Loucy (cell line): ENCODE results near the gene ZNF775.

ENCODE experiments used
- H2AFZ ChIP-seq: fragments of 200-600 bp; sonication (generic); 2 replicates; pipeline ENCODE4 v1.6.0; 2016; ENCODE audit warnings: antibody characterized with exemption, mild to moderate bottlenecking, low read length, moderate library complexity
- H3F3A ChIP-seq: fragments of 200-600 bp; 2 replicates; pipeline ENCODE4 v1.6.0; 2016; ENCODE audit warnings: antibody characterized with exemption, low read depth, mild to moderate bottlenecking
- H3K27me3 ChIP-seq: fragments of 200-600 bp; sonication (generic); 2 replicates; pipeline ENCODE4 v1.6.1; 2014; ENCODE audit warnings: low read length, mild to moderate bottlenecking; ENCODE audit not compliant: insufficient read depth, poor library complexity, severe bottlenecking
- H3K36me3 ChIP-seq: fragments of 200-600 bp; sonication (generic); 2 replicates; pipeline ENCODE4 v1.6.1; 2016; ENCODE audit warnings: low read length; ENCODE audit not compliant: insufficient read depth
- H3K4me1 ChIP-seq: fragments of 200-600 bp; sonication (generic); 2 replicates; pipeline ENCODE4 v1.5.1; 2014; ENCODE audit warnings: low read length, mild to moderate bottlenecking; ENCODE audit not compliant: insufficient read depth, poor library complexity, severe bottlenecking
- H3K4me2 ChIP-seq: fragments of 200-600 bp; sonication (generic); 2 replicates; pipeline ENCODE4 v1.6.0; 2014; ENCODE audit warnings: antibody characterized with exemption, low read length, low read depth, mild to moderate bottlenecking; ENCODE audit not compliant: poor library complexity, severe bottlenecking
- H3K4me3 ChIP-seq: fragments of 200-600 bp; sonication (generic); 2 replicates; pipeline ENCODE4 v1.5.1; 2014; ENCODE audit warnings: low read length, mild to moderate bottlenecking, mixed read lengths; ENCODE audit not compliant: poor library complexity, severe bottlenecking
- H3K79me2 ChIP-seq: fragments of 200-600 bp; sonication (generic); 2 replicates; pipeline ENCODE4 v1.6.1; 2014; ENCODE audit warnings: low read length; ENCODE audit not compliant: insufficient read depth
- H3K9ac ChIP-seq: fragments of 200-600 bp; sonication (generic); 2 replicates; pipeline ENCODE4 v1.6.0; 2014; ENCODE audit warnings: mild to moderate bottlenecking, low read depth, low read length, moderate library complexity; ENCODE audit not compliant: poor library complexity, severe bottlenecking
- H3K9me2 ChIP-seq: fragments of 200-600 bp; sonication (generic); replicated peaks from 2 replicates; pipeline ENCODE4 v1.6.1; 2016; ENCODE audit warnings: low read depth, low read length, mixed read lengths
- H3K9me3 ChIP-seq: fragments of 200-600 bp; sonication (generic); 2 replicates; pipeline ENCODE4 v1.6.1; 2014; ENCODE audit warnings: mild to moderate bottlenecking, antibody characterized with exemption, low read length, low read depth; ENCODE audit not compliant: insufficient read depth
- H4K20me1 ChIP-seq: fragments of 200-600 bp; sonication (generic); 2 replicates; pipeline ENCODE4 v1.6.0; 2014; ENCODE audit warnings: antibody characterized with exemption, low read length, mild to moderate bottlenecking; ENCODE audit not compliant: insufficient read depth, poor library complexity, severe bottlenecking
- CTCF ChIP-seq: fragments of 200-600 bp; sonication (generic); conservative IDR thresholded peaks from 2 replicates; pipeline ENCODE4 v1.5.1; 2014; ENCODE audit warnings: mild to moderate bottlenecking, antibody characterized with exemption, low read length
- EZH2phosphoT487 ChIP-seq: fragments of 200-600 bp; IDR thresholded peaks from 2 replicates; pipeline ENCODE4 v1.6.1; 2018; ENCODE audit warnings: antibody characterized with exemption, mild to moderate bottlenecking, moderate library complexity, borderline replicate concordance

Gene ZNF775

GRCh38 chr7:150406567-150407421 lies 27.7 kb downstream of the ZNF775 start:
- Histone ChIP-seq H3F3A (no peaks in the 10 kb centered on the region), H3K9ac (peak overlapping the region; percentile 95), H3K4me1 (peaks cover 40% of the 10 kb centered on the region), H3K4me2 (peak overlapping the region; percentile 92), H4K20me1 (no peaks in the 10 kb centered on the region), H3K79me2 (no peaks in the 10 kb centered on the region), H3K9me3 (no peaks in the 10 kb centered on the region), H3K4me3 (peak overlapping the region; percentile 82), H2AFZ (peak overlapping the region; percentile 23; the same call in 1 of the 2 replicates), H3K27me3 (no peaks in the 10 kb centered on the region), H3K9me2 (no peaks in the 10 kb centered on the region), H3K36me3 (no peaks in the 10 kb centered on the region)
- TF ChIP-seq EZH2phosphoT487 (no peak), CTCF (no peak)

GRCh38 chr7:150407588-150408392 lies 28.7 kb downstream of the ZNF775 start:
- Histone ChIP-seq H3K9ac (no peak overlapping the region), H3K27me3 (no peaks in the 10 kb centered on the region), H3F3A (no peaks in the 10 kb centered on the region), H3K36me3 (no peaks in the 10 kb centered on the region), H3K4me2 (no peak overlapping the region), H3K9me2 (no peaks in the 10 kb centered on the region), H3K79me2 (no peaks in the 10 kb centered on the region), H4K20me1 (no peaks in the 10 kb centered on the region), H3K4me1 (peaks cover 40% of the 10 kb centered on the region), H3K4me3 (no peak overlapping the region), H3K9me3 (no peaks in the 10 kb centered on the region), H2AFZ (no peak overlapping the region)
- TF ChIP-seq CTCF (no peak), EZH2phosphoT487 (no peak)

- H3K9me3 ChIP-seq, result no peaks in the 10 kb centered on the region
- no peaks in the 10 kb centered on the region for H3F3A ChIP-seq
- no peaks in the 10 kb centered on the region for H3K27me3 ChIP-seq
- H3K36me3 ChIP-seq, result no peaks in the 10 kb centered on the region
- H2AFZ ChIP-seq, result no peak overlapping the region
- no peaks in the 10 kb centered on the region for H4K20me1 ChIP-seq
- no peak overlapping the region for H3K9ac ChIP-seq
- H3K9me2 ChIP-seq, result no peaks in the 10 kb centered on the region
- no peak for TF ChIP-seq CTCF
- no peak for TF ChIP-seq EZH2phosphoT487
- no peak overlapping the region for H3K4me3 ChIP-seq
- peaks cover 37% of the 10 kb centered on the region for H3K4me1 ChIP-seq
- no peak overlapping the region for H3K4me2 ChIP-seq
- H3K79me2 ChIP-seq, result no peaks in the 10 kb centered on the region
These were observed 29.5 kb downstream of the ZNF775 start for GRCh38 chr7:150408393-150409299.
